GM12801 (cell line): ENCODE results near the gene RGS18.

ENCODE experiments used
- CTCF ChIP-seq: IDR thresholded peaks from one replicate; pipeline ENCODE4 v1.5.1; 2011; ENCODE audit warnings: control low read depth; ENCODE audit not compliant: insufficient read length; ENCODE audit errors: extremely low read depth

RGS18 gene

GRCh38 chr1:192167011-192167410 lies 8.7 kb downstream of the RGS18 start:
- no peak for TF ChIP-seq CTCF

GRCh38 chr1:192167911-192168700 lies 9.8 kb downstream of the RGS18 start:
- no peak for TF ChIP-seq CTCF

GRCh38 chr1:192168964-192169363 lies 10.7 kb downstream of the RGS18 start:
- no peak for TF ChIP-seq CTCF

GRCh38 chr1:192170196-192170984 lies 12.1 kb downstream of the RGS18 start:
- TF ChIP-seq CTCF, result no peak

- no peak for TF ChIP-seq CTCF
Measured at GRCh38 chr1:192171123-192171522, 12.9 kb downstream of the RGS18 start.

- no peak for TF ChIP-seq CTCF
Measured at GRCh38 chr1:192175971-192176370, 17.7 kb downstream of the RGS18 start.

- no peak for TF ChIP-seq CTCF
Measured at GRCh38 chr1:192183788-192184187, 25.5 kb downstream of the RGS18 start.
